CD4-positive, alpha-beta T cell treated with Interleukin-17A for 1 hour (primary cell): ENCODE measurements around the gene ZBTB25.
"Not testable (repeated sequence)": the region's sequence is repeated elsewhere in the genome, so short reads cannot be mapped to it uniquely, and the experiment has no call there.

Source experiments
- DNase-seq: peaks from one replicate; pipeline ENCODE4 v3.0.0-alpha.2; 2020

Gene ZBTB25

GRCh38 chr14:64503434-64504309 is at the start of gene ZBTB25:
Gene ZBTB25, minus strand, starts transcription at chr14:64503838. Its CDS starts 13,305 bp downstream, at chr14:64490533.
- DNase-seq = peak; percentile 98

GRCh38 chr14:64550621-64551333 is 47.1 kb upstream of the ZBTB25 start:
- no peak for DNase-seq

GRCh38 chr14:64549791-64550620 is 46.4 kb upstream of the ZBTB25 start, which contains the start of gene PPP1R36:
Gene PPP1R36, plus strand, starts transcription at chr14:64549961. Its CDS starts 37 bp downstream, at chr14:64549998.
- peak; percentile 39 for DNase-seq

GRCh38 chr14:64549016-64549415 is 45.4 kb upstream of the ZBTB25 start:
- no peak for DNase-seq

- no peak for DNase-seq
Measured at GRCh38 chr14:64544607-64545312, 41.1 kb upstream of the ZBTB25 start.

GRCh38 chr14:64542836-64543201 is 39.2 kb upstream of the ZBTB25 start:
- no peak for DNase-seq

GRCh38 chr14:64541972-64542835 is 38.6 kb upstream of the ZBTB25 start:
- peak; percentile 13 for DNase-seq

- DNase-seq = peak; percentile 11
Measured at GRCh38 chr14:64541261-64541971, 37.8 kb upstream of the ZBTB25 start.

GRCh38 chr14:64540208-64541202 is 36.9 kb upstream of the ZBTB25 start, which contains the start of gene HSPA2:
Gene HSPA2, plus strand, starts transcription at chr14:64540741. Its CDS starts 109 bp downstream, at chr14:64540850.
- DNase-seq = peak; percentile 97

GRCh38 chr14:64536488-64537245 is 33.0 kb upstream of the ZBTB25 start:
- no peak for DNase-seq

GRCh38 chr14:64531567-64531966 is 27.9 kb upstream of the ZBTB25 start:
- no peak for DNase-seq

- DNase-seq = no peak
Measured at GRCh38 chr14:64525354-64525753, 21.7 kb upstream of the ZBTB25 start.

GRCh38 chr14:64522591-64523355 is 19.1 kb upstream of the ZBTB25 start:
- DNase-seq = no peak

- DNase-seq = no peak
Measured at GRCh38 chr14:64520699-64521098, 17.1 kb upstream of the ZBTB25 start.

GRCh38 chr14:64518229-64518628 is 14.6 kb upstream of the ZBTB25 start:
- no peak for DNase-seq

GRCh38 chr14:64517667-64518066 is 14.0 kb upstream of the ZBTB25 start:
- DNase-seq = not testable (repeated sequence)

- no peak for DNase-seq
Measured at GRCh38 chr14:64516969-64517368, 13.3 kb upstream of the ZBTB25 start.

- no peak for DNase-seq
Measured at GRCh38 chr14:64515053-64515452, 11.4 kb upstream of the ZBTB25 start.
